ENCODE data around the gene BTBD9. TPM values are rescaled to one million over a fixed set of nuclear protein-coding genes. Genes with fewer than 3 reads are reported as not detected.

The BTBD9 gene
- total RNA-seq, 1 donor, result 25.3 TPM

DNA sequence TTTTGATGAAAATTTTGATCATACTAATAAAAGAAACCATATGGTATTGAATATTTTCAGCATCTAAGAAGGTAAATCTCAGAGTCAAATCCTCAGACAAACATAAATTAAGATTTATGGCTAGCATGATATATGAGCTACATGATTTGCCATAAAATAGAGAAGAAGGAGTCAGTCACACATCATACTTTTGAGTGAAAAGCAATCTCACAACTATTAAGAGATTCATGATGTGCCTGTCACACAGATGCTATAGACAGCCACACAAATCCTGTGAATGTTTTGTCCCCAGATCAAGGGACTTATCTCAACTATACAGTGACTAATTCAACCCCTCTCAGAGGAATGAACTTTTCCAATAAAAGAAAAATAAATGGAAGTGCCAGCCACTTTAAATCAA is 85.7 kb downstream of the BTBD9 start:
- H3K4me1 ChIP-seq (ENCODE audit: insufficient read depth, low read length), result peaks cover 9% of the 10 kb centered on the region
- no peaks in the 10 kb centered on the region for H3K9me3 ChIP-seq (ENCODE audit: low read depth, low read length)
- H3K36me3 ChIP-seq (ENCODE audit: insufficient read depth, low read length), result no peaks in the 10 kb centered on the region
- no peaks in the 10 kb centered on the region for H3K27me3 ChIP-seq (ENCODE audit: insufficient read depth, low read length)
- H3K4me2 ChIP-seq (ENCODE audit: insufficient read depth, low read length), result no peak overlapping the region
- H4K20me1 ChIP-seq (ENCODE audit: insufficient read depth, low read length), result no peaks in the 10 kb centered on the region
- TF ChIP-seq, protein P1, sequence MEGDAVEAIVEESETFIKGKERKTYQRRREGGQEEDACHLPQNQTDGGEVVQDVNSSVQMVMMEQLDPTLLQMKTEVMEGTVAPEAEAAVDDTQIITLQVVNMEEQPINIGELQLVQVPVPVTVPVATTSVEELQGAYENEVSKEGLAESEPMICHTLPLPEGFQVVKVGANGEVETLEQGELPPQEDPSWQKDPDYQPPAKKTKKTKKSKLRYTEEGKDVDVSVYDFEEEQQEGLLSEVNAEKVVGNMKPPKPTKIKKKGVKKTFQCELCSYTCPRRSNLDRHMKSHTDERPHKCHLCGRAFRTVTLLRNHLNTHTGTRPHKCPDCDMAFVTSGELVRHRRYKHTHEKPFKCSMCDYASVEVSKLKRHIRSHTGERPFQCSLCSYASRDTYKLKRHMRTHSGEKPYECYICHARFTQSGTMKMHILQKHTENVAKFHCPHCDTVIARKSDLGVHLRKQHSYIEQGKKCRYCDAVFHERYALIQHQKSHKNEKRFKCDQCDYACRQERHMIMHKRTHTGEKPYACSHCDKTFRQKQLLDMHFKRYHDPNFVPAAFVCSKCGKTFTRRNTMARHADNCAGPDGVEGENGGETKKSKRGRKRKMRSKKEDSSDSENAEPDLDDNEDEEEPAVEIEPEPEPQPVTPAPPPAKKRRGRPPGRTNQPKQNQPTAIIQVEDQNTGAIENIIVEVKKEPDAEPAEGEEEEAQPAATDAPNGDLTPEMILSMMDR (IDR thresholded peaks at IDR 0.05; ENCODE audit: extremely low read depth, low read depth, low read length), result no peak
- no peak overlapping the region for H3K27ac ChIP-seq (ENCODE audit: low read depth, low read length)
- no peaks in the 10 kb centered on the region for H3K79me2 ChIP-seq (ENCODE audit: insufficient read depth, low read length)
- no peak for DNase-seq (ENCODE audit: insufficient read length, low spot score, missing footprints)
- no peak overlapping the region for H2AFZ ChIP-seq (ENCODE audit: low read length)
- H3K4me3 ChIP-seq (ENCODE audit: insufficient read depth, low read length), result no peak overlapping the region

DNA sequence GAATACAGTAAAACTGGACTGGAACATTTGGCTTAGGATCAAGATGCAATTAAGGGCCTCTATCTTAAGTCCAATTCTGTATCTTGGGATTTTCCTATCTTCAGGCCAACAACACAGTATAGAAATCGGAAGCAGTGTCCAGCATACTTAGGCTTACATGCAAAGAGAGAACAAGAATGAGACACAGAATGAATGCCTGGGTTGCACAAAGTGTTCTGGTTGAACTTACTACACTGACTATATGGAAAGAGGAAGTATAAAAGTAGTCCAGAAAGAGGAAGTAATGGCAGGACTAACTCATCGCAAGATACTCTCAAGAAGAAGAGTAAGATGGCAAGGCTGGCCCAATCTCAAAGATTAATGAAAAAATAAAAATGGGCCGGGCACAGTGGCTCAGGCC is 87.6 kb downstream of the BTBD9 start:
- no peaks in the 10 kb centered on the region for H4K20me1 ChIP-seq (ENCODE audit: insufficient read depth, low read length)
- no peak for DNase-seq (ENCODE audit: insufficient read length, low spot score, missing footprints)
- H3K36me3 ChIP-seq (ENCODE audit: insufficient read depth, low read length), result no peaks in the 10 kb centered on the region
- no peaks in the 10 kb centered on the region for H3K79me2 ChIP-seq (ENCODE audit: insufficient read depth, low read length)
- no peak overlapping the region for H2AFZ ChIP-seq (ENCODE audit: low read length)
- TF ChIP-seq, protein P1 (IDR thresholded peaks at IDR 0.05; ENCODE audit: extremely low read depth, low read depth, low read length), result no peak
- H3K27me3 ChIP-seq (ENCODE audit: insufficient read depth, low read length), result no peaks in the 10 kb centered on the region
- peaks cover 9% of the 10 kb centered on the region for H3K4me1 ChIP-seq (ENCODE audit: insufficient read depth, low read length)
- H3K4me3 ChIP-seq (ENCODE audit: insufficient read depth, low read length), result no peak overlapping the region
- H3K9me3 ChIP-seq (ENCODE audit: low read depth, low read length), result no peaks in the 10 kb centered on the region
- no peak overlapping the region for H3K27ac ChIP-seq (ENCODE audit: low read depth, low read length)
- no peak overlapping the region for H3K4me2 ChIP-seq (ENCODE audit: insufficient read depth, low read length)

DNA sequence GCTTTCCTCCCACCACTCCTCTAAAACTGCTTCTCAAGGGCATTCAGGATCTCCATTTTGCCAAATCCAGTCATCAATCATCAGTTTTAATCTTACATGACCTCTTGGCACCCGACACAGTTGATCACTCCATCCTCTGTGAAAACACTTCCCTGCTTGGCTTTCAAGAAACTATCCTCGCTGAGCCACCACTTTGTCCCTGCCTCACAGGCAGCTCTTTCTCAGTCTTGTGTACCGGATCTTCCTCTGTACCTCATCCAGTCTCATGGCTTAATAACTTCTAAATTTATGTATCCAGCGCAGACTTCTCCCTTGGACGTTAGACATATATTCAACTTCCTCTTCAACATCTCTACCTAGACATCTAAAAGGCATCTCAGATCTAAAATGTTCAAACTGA is 89.9 kb downstream of the BTBD9 start:
- H3K27ac ChIP-seq (ENCODE audit: low read depth, low read length), result no peak overlapping the region
- H3K27me3 ChIP-seq (ENCODE audit: insufficient read depth, low read length), result no peaks in the 10 kb centered on the region
- H2AFZ ChIP-seq (ENCODE audit: low read length), result no peak overlapping the region
- H4K20me1 ChIP-seq (ENCODE audit: insufficient read depth, low read length), result no peaks in the 10 kb centered on the region
- H3K79me2 ChIP-seq (ENCODE audit: insufficient read depth, low read length), result no peaks in the 10 kb centered on the region
- no peak overlapping the region for H3K4me2 ChIP-seq (ENCODE audit: insufficient read depth, low read length)
- H3K4me3 ChIP-seq (ENCODE audit: insufficient read depth, low read length), result no peak overlapping the region
- TF ChIP-seq, protein P1 (IDR thresholded peaks at IDR 0.05; ENCODE audit: extremely low read depth, low read depth, low read length), result no peak
- H3K4me1 ChIP-seq (ENCODE audit: insufficient read depth, low read length), result peaks cover 5% of the 10 kb centered on the region
- no peaks in the 10 kb centered on the region for H3K36me3 ChIP-seq (ENCODE audit: insufficient read depth, low read length)
- no peaks in the 10 kb centered on the region for H3K9me3 ChIP-seq (ENCODE audit: low read depth, low read length)
- no peak for DNase-seq (ENCODE audit: insufficient read length, low spot score, missing footprints)

- Histone ChIP-seq H3K4me3 (ENCODE audit: insufficient read depth, low read length) (no peak overlapping the region), H3K9me3 (ENCODE audit: low read depth, low read length) (no peaks in the 10 kb centered on the region), H3K36me3 (ENCODE audit: insufficient read depth, low read length) (no peaks in the 10 kb centered on the region), H3K79me2 (ENCODE audit: insufficient read depth, low read length) (no peaks in the 10 kb centered on the region), H3K4me1 (ENCODE audit: insufficient read depth, low read length) (no peaks in the 10 kb centered on the region), H3K27me3 (ENCODE audit: insufficient read depth, low read length) (no peaks in the 10 kb centered on the region), H2AFZ (ENCODE audit: low read length) (no peak overlapping the region), H4K20me1 (ENCODE audit: insufficient read depth, low read length) (no peaks in the 10 kb centered on the region), H3K4me2 (ENCODE audit: insufficient read depth, low read length) (no peak overlapping the region), H3K27ac (ENCODE audit: low read depth, low read length) (no peak overlapping the region)
- TF ChIP-seq, protein P1 (IDR thresholded peaks at IDR 0.05; ENCODE audit: extremely low read depth, low read depth, low read length), result no peak
- no peak for DNase-seq (ENCODE audit: insufficient read length, low spot score, missing footprints)
Measured at GRCh38 chr6:38549180-38549579, 90.5 kb downstream of the BTBD9 start.

Data from osteoblast (primary cell).